Body of pancreas (tissue), 4 donors: ENCODE measurements around the gene RUSC2. TPM values are rescaled to one million over a fixed set of nuclear protein-coding genes. Genes with fewer than 3 reads are reported as not detected.
A peak's percentile ranks its signal among the peaks of the same experiment; 100 is the strongest.
"Not testable (repeated sequence)": the region's sequence is repeated elsewhere in the genome, so short reads cannot be mapped to it uniquely, and the experiment has no call there.

ENCODE experiments used
- ATAC-seq: fragments of 150-250 bp; one replicate; pipeline ENCODE4 v1.9.1; 2016
- DNase-seq, 4 donors: peaks; one replicate each; pipeline ENCODE4 v3.0.0-alpha.2; 2019
- H3K27ac ChIP-seq, 4 donors: fragments of 200-600 bp; sonication (generic); 1 replicate in 3 of 4; 2 replicates in 1 of 4; pipeline versions ENCODE4 v1.5.1 to v1.6.1; 2016 to 2019; ENCODE audit warnings: mild to moderate bottlenecking in 1 of 4, mixed read lengths in 1 of 4, moderate library complexity in 1 of 4
- H3K27me3 ChIP-seq, 2 donors: fragments of 200-600 bp; sonication (generic); one replicate each; pipeline ENCODE4 v1.6.0; 2016; ENCODE audit warnings: mild to moderate bottlenecking in 1 of 2
- H3K36me3 ChIP-seq, 2 donors: fragments of 200-600 bp; sonication (generic); replicated peaks in 1 of 2; 2 replicates each; pipeline ENCODE4 v1.5.1; 2016; ENCODE audit warnings: low read depth in 2 of 2; ENCODE audit not compliant: insufficient read depth in 1 of 2
- H3K4me1 ChIP-seq: fragments of 200-600 bp; sonication (generic); one replicate; pipeline ENCODE4 v1.6.0; 2016
- H3K4me3 ChIP-seq, 2 donors: fragments of 200-600 bp; sonication (generic); 1 replicate in 1 of 2; 2 replicates in 1 of 2; pipeline ENCODE4 v1.5.1; 2016 to 2019
- H3K9me3 ChIP-seq, 3 donors: fragments of 200-600 bp; sonication (generic); 1 replicate in 2 of 3; 2 replicates in 1 of 3; pipeline ENCODE4 v1.5.1; 2016
- POLR2A ChIP-seq, 3 donors: fragments of 450-650 bp; IDR thresholded peaks; one replicate each; pipeline ENCODE4 v1.6.1; 2016; ENCODE audit warnings: antibody characterized with exemption in 3 of 3, mild to moderate bottlenecking in 2 of 3
- WGBS, 2 donors: methylation state at CpG; one replicate each; pipeline ENCODE4 v1.1.5; 2017; 5-methylcytosine and 5-hydroxymethylcytosine counted together
- intact Hi-C: fragments of 100-400 bp; cut with DNase I; formaldehyde crosslinking; loops from one replicate; pipeline ENCODE4 v1.15.1; 2023
- total RNA-seq, 2 donors: library from RNA; depleted of rRNA; stranded (reverse); fragments of >200 nt; gene quantifications; one replicate each; pipeline ENCODE4 v1.1.0, GENCODE V29; 2016
- TF ChIP-seq, protein P1 (sequence below), 7 experiments: fragments of 450-650 bp in 4 of 7; fragments of 200-600 bp in 3 of 7; sonication (generic) in 3 of 7; IDR thresholded peaks; one replicate each; pipeline ENCODE4 v1.5.1; 2016 to 2019; ENCODE audit warnings: antibody characterized with exemption in 7 of 7

The RUSC2 gene
- total RNA-seq, 2 donors from 2014 or later, result 16.9 to 27.4 TPM

DNA sequence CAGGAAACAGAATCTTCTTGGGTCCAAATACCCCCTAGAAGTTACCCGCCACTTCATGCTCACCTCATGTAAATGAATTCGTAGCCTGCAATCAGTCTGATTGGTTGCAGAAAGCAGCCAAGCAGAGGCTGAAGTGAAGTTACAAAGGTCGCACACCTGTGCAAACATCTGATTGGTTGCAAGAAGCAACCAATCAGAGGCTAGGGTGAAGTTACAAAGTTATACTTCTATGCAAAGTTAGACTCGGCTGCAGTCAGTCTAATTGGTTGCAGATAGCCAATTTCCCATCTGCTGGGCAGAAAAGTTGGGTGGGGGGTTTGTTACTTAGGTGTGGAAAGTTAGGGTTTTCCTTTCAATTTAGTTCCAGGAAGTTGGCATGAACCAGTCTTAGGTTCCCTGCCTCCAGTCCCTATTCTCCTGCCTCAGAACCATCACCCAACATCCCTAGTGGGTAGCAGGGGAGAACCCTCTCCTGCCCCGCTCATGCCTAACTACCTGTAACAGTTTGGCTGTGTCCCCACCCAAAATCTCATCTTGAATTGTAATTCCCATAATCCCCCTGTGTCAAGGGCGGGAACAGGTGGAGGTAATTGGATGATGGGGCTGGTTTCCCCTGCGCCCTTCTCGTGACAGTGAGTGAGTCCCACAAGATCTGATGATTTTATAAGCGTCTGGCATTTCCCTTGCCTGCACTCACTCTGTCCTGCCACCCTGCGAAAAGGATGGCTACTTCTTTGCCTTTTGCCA is 1.2 kb upstream of the RUSC2 start:
- DNase-seq (peak; percentile 49 to 70 (median 54)), ATAC-seq (no peak)
- peak overlapping the region; percentile 83 to 95 (median 90) for H3K27ac ChIP-seq
- whole genome bisulfite sequencing, 2 donors, result 46 to 52% methylated on average over 10 of the region's 10 CpGs
- no peak overlapping the region for H3K4me3 ChIP-seq
- intact Hi-C loops, result loop anchor here (5.0 kb wide), 1 partner anchor 69 kb away; no protein-coding TSS in a partner anchor
- peaks cover 28% of the 10 kb centered on the region for H3K4me1 ChIP-seq
- H3K36me3 ChIP-seq, result no peaks in the 10 kb centered on the region
- H3K9me3 ChIP-seq, result no peaks in the 10 kb centered on the region
- no peaks in the 10 kb centered on the region for H3K27me3 ChIP-seq
- TF ChIP-seq POLR2A (IDR thresholded peaks at IDR 0.05), result no peak
- TF ChIP-seq, protein P1, sequence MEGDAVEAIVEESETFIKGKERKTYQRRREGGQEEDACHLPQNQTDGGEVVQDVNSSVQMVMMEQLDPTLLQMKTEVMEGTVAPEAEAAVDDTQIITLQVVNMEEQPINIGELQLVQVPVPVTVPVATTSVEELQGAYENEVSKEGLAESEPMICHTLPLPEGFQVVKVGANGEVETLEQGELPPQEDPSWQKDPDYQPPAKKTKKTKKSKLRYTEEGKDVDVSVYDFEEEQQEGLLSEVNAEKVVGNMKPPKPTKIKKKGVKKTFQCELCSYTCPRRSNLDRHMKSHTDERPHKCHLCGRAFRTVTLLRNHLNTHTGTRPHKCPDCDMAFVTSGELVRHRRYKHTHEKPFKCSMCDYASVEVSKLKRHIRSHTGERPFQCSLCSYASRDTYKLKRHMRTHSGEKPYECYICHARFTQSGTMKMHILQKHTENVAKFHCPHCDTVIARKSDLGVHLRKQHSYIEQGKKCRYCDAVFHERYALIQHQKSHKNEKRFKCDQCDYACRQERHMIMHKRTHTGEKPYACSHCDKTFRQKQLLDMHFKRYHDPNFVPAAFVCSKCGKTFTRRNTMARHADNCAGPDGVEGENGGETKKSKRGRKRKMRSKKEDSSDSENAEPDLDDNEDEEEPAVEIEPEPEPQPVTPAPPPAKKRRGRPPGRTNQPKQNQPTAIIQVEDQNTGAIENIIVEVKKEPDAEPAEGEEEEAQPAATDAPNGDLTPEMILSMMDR (IDR thresholded peaks at IDR 0.05), result no peak

DNA sequence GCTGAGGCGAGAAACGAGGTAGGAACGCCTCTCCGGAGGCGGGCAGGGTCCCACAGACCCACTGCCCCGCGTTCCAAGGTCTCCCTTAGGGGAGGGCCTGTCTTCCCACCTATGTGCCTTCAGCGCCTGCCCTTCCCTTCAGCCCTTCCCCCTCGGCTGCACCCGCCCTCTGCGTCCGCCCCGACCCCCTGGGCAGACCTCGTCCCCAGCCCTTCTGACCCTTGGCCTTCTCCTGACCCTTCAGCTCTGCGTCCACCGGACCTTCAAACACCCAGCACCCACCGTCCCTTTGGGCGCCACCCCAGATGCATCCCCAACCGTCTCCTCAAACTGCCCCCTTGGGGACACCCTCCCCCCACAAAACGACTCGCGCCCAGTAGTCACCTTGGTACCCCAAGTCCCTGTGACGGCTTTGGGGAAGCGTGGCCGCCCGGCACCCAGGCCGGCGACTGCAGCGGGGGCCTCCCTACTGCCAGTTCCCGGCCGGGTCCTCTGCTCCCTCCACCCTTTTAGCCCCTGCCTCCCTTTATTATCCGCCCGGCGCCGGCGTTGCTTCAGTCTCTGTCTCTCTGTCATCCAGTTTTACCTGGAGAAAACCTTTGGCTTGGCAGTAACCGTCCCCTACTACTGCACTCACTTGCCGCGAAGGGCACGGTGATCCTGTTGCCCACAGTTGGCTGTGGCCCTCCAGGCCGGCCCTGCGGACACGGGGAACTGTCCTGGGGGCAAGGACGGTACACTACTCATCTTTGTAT is 421 bp downstream of the RUSC2 start:
- peaks cover 28% of the 10 kb centered on the region for H3K4me1 ChIP-seq
- WGBS, 2 donors, result 0 to 2% methylated on average over 20 to 40 of the region's 44 CpGs
- H3K27ac ChIP-seq, result peak overlapping the region; percentile 83 to 95 (median 90)
- H3K27me3 ChIP-seq, result no peaks in the 10 kb centered on the region
- peak overlapping the region; percentile 58 to 61 for H3K4me3 ChIP-seq
- peak; percentile 41 for ATAC-seq
- TF ChIP-seq, protein P1 (IDR thresholded peaks at IDR 0.05), result no peak
- TF ChIP-seq POLR2A (IDR thresholded peaks at IDR 0.05), result no peak
- peak; percentile 20 to 48 (median 36) for DNase-seq
- H3K9me3 ChIP-seq, result no peaks in the 10 kb centered on the region
- no peaks in the 10 kb centered on the region for H3K36me3 ChIP-seq
- intact Hi-C loops, result no loop called here

DNA sequence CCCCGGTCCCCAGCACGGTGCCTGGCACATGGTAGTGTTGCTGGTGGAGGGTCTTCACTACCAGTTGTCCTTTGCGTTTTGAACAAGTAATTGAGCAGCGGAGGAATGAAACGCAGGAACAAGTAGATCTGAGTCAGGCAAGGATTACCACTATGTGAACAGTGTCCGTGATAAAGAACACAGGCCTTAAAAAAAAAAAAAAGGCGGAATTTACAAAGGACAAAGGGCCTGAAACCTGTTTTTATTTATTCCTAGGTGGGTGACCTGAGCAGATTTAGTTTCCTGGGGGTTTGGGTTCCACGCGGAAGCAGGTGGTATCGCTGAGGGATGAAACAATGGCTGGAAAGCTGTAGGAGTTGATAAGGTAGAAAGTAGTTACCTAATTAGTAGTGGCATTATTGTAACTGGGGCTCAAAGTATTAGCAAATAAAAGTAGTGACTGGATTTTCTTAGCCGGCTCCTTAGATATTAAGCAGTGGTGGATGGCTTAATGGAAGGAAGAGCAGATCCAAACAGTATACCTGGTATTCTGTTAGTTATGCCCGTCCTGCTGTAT is 1.1 kb downstream of the RUSC2 start:
- 12 to 18% methylated on average over 12 of the region's 12 CpGs for WGBS, 2 donors
- H3K4me1 ChIP-seq, result peaks cover 28% of the 10 kb centered on the region

DNA sequence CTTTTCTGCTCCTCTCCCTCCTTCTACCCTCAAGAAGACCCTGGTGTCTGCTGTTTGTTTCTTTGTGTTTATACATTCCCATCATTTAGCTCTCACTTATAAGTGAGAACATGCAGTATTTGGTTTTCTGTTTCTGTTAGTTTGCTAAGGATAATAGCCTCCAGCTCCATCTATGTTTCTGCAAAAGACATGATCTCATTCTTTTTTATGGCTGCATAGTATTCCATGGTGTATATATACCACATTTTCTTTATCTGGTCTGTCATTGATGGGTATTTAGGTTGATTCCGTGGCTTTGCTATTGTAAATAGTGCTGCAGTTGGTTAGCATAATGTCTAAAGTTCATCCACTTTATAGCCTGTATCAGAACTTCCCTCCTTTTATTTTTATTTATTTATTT is 3.2 kb downstream of the RUSC2 start:
- intact Hi-C loops, H3K4me3 ChIP-seq, DNase-seq, ATAC-seq, H3K27me3 ChIP-seq, H3K36me3 ChIP-seq, H3K9me3 ChIP-seq: not testable (repeated sequence)
- Histone ChIP-seq H3K4me1 (peaks cover 29% of the 10 kb centered on the region), H3K27ac (peak overlapping the region in 1 of 4 donors; percentile 92)
- WGBS, 2 donors, result 86 to 96% methylated on average over 1 of the region's 1 CpG

More for the DNA sequence above, 1.1 kb downstream of the RUSC2 start:
- DNase-seq (no peak), ATAC-seq (peak; percentile 3)
- intact Hi-C loops, result no loop called here
- TF ChIP-seq, protein P1 (IDR thresholded peaks at IDR 0.05), result no peak
- TF ChIP-seq POLR2A (IDR thresholded peaks at IDR 0.05), result no peak
- Histone ChIP-seq H3K36me3 (no peaks in the 10 kb centered on the region), H3K9me3 (no peaks in the 10 kb centered on the region), H3K27me3 (no peaks in the 10 kb centered on the region), H3K27ac (peak overlapping the region; percentile 83 to 95 (median 90)), H3K4me3 (peak overlapping the region; percentile 58 to 61)

DNA sequence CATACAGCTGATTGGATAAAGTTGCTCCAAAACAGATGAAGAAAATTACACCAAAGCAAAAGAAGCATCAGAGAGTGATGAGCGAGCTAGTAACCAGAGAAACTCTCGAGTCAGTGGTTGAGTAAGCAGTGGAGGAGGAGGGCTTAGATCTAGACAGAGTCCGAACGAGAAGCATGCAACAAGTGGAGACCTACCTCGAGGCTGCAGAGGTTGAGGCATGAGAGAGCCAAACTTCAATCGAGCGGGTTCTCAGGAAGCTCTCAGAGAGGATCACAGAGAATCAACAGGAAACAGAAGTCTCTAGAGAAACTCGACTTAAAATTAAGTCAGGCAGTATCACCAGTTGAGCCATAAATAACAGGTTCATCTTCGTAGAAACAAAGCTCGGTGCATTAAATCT is 6.1 kb downstream of the RUSC2 start:
- no peak for TF ChIP-seq POLR2A (IDR thresholded peaks at IDR 0.05)
- TF ChIP-seq, protein P1 (IDR thresholded peaks at IDR 0.05), result no peak
- DNase-seq (no peak), ATAC-seq (no peak)
- Histone ChIP-seq H3K9me3 (no peaks in the 10 kb centered on the region), H3K36me3 (no peaks in the 10 kb centered on the region), H3K4me3 (no peak overlapping the region), H3K27me3 (no peaks in the 10 kb centered on the region), H3K27ac (no peak overlapping the region), H3K4me1 (peaks cover 42% of the 10 kb centered on the region)
- 80 to 85% methylated on average over 10 of the region's 10 CpGs for WGBS, 2 donors
- intact Hi-C loops, result no loop called here

DNA sequence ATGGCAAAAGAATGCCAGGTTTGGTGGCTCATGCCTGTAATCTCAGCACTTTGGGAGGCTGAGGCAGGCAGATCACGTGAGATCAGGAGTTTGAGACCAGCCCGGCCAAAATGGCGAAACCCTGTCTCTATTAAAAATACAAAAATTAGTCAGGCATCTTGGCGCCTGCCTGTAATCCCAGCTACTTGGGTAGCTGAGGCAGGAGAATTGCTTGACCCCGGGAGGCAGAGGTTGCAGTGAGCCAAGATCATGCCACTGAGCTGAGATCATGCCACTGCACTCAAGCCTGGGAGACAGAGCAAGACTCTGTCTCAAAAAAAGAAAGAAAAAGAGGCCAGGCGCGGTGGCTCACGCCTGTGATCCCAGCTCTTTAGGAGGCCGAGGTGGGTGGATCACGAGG is 8.3 kb downstream of the RUSC2 start:
- H3K27me3 ChIP-seq, H3K4me3 ChIP-seq, H3K9me3 ChIP-seq, H3K36me3 ChIP-seq, intact Hi-C loops, DNase-seq, ATAC-seq: not testable (repeated sequence)
- H3K4me1 ChIP-seq, result peaks cover 40% of the 10 kb centered on the region
- peak overlapping the region in 1 of 4 donors; percentile 52 for H3K27ac ChIP-seq
- WGBS, 2 donors, result 87 to 90% methylated on average over 9 to 10 of the region's 10 CpGs
